GM18867 (cell line): Measurements from ENCODE around the gene VAV3.
A peak's percentile ranks its signal among the peaks of the same experiment; 100 is the strongest.

Source experiments
- ATAC-seq: cut with Tn5 transposase; IDR thresholded peaks from one replicate; pipeline ENCODE4 v1.9.1; 2021; ENCODE audit warnings: mild to moderate bottlenecking, moderate library complexity; ENCODE audit not compliant: unreplicated experiment

The VAV3 gene

GRCh38 chr1:107803579-107803978, 161.4 kb downstream of the VAV3 start:
- ATAC-seq, result no peak

- ATAC-seq, result no peak
Observed at GRCh38 chr1:107802654-107803053, 162.3 kb downstream of the VAV3 start.

GRCh38 chr1:107795994-107796393, 169.0 kb downstream of the VAV3 start:
- no peak for ATAC-seq

DNA sequence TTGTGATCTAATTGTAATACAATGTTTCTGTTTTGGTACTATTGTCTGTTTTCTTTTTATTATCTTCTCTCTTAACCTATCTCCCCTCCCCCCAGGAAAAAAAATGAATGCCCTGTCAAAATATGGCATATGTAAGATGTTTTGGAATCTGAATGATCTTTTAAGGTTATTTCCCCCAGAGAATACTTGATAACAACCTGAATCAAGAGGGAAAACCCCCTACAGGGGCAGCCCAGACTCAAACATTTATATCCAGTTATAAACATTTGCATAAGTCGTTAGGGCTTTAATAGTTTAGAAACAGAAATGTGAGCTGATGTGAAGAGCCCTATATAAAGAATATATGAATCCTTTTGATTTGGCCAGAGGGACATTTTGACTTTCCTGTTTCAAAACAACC, 169.5 kb downstream of the VAV3 start:
- no peak for ATAC-seq

GRCh38 chr1:107794571-107794970, 170.4 kb downstream of the VAV3 start:
- no peak for ATAC-seq

GRCh38 chr1:107793896-107794453, 171.0 kb downstream of the VAV3 start:
- no peak for ATAC-seq

- no peak for ATAC-seq
Observed at GRCh38 chr1:107791348-107791747, 173.6 kb downstream of the VAV3 start.

- no peak for ATAC-seq
Observed at GRCh38 chr1:107789817-107790524, 175.0 kb downstream of the VAV3 start.

DNA sequence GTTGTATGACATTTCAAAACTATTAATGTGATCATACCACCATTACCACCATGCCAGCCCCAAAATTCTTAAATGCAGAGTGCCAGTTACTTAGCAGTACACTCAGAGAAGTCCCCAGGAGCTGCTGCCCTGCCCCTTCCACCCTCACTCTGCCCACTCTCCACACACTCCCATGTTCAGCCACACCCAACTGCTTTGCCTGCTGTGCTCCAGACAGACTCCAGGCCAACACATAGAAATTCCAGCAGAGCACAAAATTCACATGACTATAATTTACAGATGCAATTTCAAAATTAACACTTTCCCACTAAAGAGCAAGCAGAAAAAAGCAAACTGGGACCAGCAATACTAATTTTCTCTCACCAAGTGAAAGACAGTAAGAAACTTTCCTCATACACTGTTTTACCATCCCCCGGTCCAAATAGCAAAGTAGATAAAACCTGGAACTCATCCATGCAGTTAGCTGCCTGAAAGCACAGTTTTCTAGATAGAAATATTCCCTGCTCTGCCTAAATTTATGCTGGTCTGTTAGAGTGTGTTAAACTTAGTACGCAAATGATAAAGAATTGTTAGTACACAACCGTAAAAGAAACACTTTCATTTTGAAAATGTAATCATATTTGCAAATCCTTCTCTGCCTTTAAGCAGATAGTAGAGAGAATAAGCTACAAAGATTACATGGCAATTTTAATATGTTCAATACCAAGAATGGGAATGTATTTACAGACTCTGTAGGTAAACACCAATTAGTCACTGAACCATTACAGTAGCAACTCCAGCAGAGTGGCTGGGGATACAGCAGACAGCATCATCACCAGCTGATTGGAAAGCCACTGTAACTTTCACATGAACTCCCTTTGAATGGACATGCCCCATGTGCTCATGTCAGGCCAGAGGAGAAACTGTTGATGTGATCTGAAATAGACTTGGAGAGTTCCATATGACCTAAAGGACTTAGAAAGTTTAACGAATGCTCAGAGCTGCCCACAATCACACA, 176.5 kb downstream of the VAV3 start:
- ATAC-seq, result no peak

DNA sequence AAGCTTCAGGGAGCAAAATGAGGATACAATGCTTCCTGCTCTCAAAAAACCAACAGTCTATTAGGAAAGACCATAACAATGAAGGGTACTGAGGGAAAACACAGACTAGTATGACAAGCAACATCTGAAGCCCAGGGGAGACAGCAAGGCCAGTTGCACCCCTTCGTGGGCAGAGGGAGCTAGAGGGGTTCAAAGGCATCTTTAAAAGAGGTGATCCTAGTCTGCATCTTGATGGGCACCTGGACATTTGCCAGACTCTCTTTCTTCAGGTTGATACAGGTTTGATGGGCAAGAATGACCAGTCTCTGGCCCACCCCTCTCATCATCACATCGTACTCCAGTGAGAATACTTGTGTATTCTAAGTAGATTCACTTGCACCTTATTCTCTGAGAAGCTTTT, 177.7 kb downstream of the VAV3 start:
- ATAC-seq, result no peak

- no peak for ATAC-seq
Observed at GRCh38 chr1:107786203-107786845, 178.7 kb downstream of the VAV3 start.

GRCh38 chr1:107785496-107786202, 179.3 kb downstream of the VAV3 start:
- no peak for ATAC-seq

GRCh38 chr1:107782217-107782845, 182.6 kb downstream of the VAV3 start:
- no peak for ATAC-seq

- ATAC-seq, result no peak
Observed at GRCh38 chr1:107781245-107781644, 183.7 kb downstream of the VAV3 start.

- peak; percentile 22 for ATAC-seq
Observed at GRCh38 chr1:107777664-107778047, 187.3 kb downstream of the VAV3 start.

- peak; percentile 93 for ATAC-seq
Observed at GRCh38 chr1:107776900-107777663, 187.9 kb downstream of the VAV3 start.

GRCh38 chr1:107771377-107771776, 193.6 kb downstream of the VAV3 start:
- ATAC-seq, result no peak

GRCh38 chr1:107767156-107767582, 197.8 kb downstream of the VAV3 start:
- no peak for ATAC-seq

DNA sequence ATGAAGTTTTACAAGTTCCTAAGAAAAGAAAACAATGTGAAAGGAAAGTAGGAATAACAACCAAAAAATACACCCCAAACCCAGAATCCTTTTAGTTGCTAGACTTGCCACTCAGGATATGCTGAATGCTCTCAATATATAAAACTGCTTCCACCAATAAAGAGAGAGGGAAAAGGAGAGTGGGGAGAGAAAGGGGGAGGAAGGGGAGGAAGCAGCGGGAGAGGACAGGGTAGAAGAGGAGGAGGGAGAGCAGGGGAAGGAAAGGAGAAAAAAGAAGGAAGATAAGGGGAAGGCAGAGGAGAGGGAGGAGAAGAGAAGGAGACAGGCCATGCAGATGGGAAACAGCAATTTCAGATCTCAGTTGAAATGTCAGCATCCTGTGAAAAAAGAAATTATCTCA, 198.4 kb downstream of the VAV3 start:
- no peak for ATAC-seq
